Left renal cortex interstitium (tissue), 4 donors: ENCODE data around the gene SLC25A41. TPM values are rescaled to one million over a fixed set of nuclear protein-coding genes. Genes with fewer than 3 reads are reported as not detected.
"Not testable (repeated sequence)": the region's sequence is repeated elsewhere in the genome, so short reads cannot be mapped to it uniquely, and the experiment has no call there.

ENCODE experiments used
- DNase-seq, 4 donors: peaks; one replicate each; pipeline ENCODE4 v3.0.0-alpha.2; 2013; ENCODE audit warnings: low read depth in 4 of 4, low spot score in 2 of 4, missing footprints in 1 of 4
- polyA plus RNA-seq, 4 donors: library from polyadenylated mRNA; unstranded; fragments of 120-200 nt; gene quantifications; one replicate each; pipeline ENCODE4 v1.2.1, GENCODE V29; 2013; ENCODE audit not compliant: insufficient read length in 4 of 4

The SLC25A41 gene
- polyA plus RNA-seq, 4 donors = 0.25 to 1.5 (median 0.61) TPM

- DNase-seq = no peak
These were observed 20.3 kb downstream of the SLC25A41 start for GRCh38 chr19:6413291-6413690.

- DNase-seq = no peak
These were observed 21.0 kb downstream of the SLC25A41 start for GRCh38 chr19:6412447-6413091.

- DNase-seq = no peak
These were observed 21.5 kb downstream of the SLC25A41 start for GRCh38 chr19:6412061-6412446.

- no peak for DNase-seq
These were observed 24.2 kb downstream of the SLC25A41 start for GRCh38 chr19:6409346-6409745.

GRCh38 chr19:6406401-6406800 is 27.2 kb downstream of the SLC25A41 start:
- no peak for DNase-seq

GRCh38 chr19:6402837-6403608 is 30.5 kb downstream of the SLC25A41 start:
- DNase-seq = peak in 1 of 4 donors; percentile 54

GRCh38 chr19:6402058-6402457 is 31.5 kb downstream of the SLC25A41 start:
- no peak for DNase-seq

GRCh38 chr19:6400062-6400944 is 33.3 kb downstream of the SLC25A41 start:
- not testable (repeated sequence) for DNase-seq

GRCh38 chr19:6396305-6396704 is 37.3 kb downstream of the SLC25A41 start:
- DNase-seq = no peak

GRCh38 chr19:6394831-6395230 is 38.7 kb downstream of the SLC25A41 start:
- no peak for DNase-seq

GRCh38 chr19:6393983-6394412 is 39.6 kb downstream of the SLC25A41 start:
- DNase-seq = no peak

GRCh38 chr19:6393074-6393982 is 40.2 kb downstream of the SLC25A41 start, which contains the start of gene GTF2F1:
Gene GTF2F1, minus strand, starts transcription at chr19:6393164. Its CDS starts 169 bp downstream, at chr19:6392995.
- peak; percentile 96 to 99 (median 98) for DNase-seq

GRCh38 chr19:6392221-6393073 is 41.1 kb downstream of the SLC25A41 start:
- DNase-seq = no peak

GRCh38 chr19:6387372-6387771 is 46.2 kb downstream of the SLC25A41 start:
- DNase-seq = no peak

GRCh38 chr19:6384381-6384780 is 49.2 kb downstream of the SLC25A41 start:
- no peak for DNase-seq

- no peak for DNase-seq
These were observed 50.4 kb downstream of the SLC25A41 start for GRCh38 chr19:6383188-6383587.

GRCh38 chr19:6381030-6381750 is 52.4 kb downstream of the SLC25A41 start:
- no peak for DNase-seq

- no peak for DNase-seq
These were observed 53.8 kb downstream of the SLC25A41 start for GRCh38 chr19:6379744-6380143.
